GM12878 (cell line): ENCODE data around the gene PTPRD. TPM values are rescaled to one million over a fixed set of nuclear protein-coding genes. Genes with fewer than 3 reads are reported as not detected.

ENCODE experiments used
- ATAC-seq: fragments of 200-7000 bp; cut with Tn5 transposase; 3 replicates; pipeline ENCODE4 v1.9.1; 2020; ENCODE audit warnings: mild to moderate bottlenecking, moderate library complexity
- BruUV-seq: library from RNA; stranded (reverse); fragments of 400-500 nt; replicated peaks from 2 replicates; lab custom pipeline; 2021; lab: Mats Ljungman, UMichigan
- CTCF ChIA-PET: fragments of 300-600 bp; sonication (Branson Sonifier 250); formaldehyde crosslinking; extraction: SDS; loops from one replicate; lab custom pipeline; 2021; ENCODE audit warnings: inconsistent platforms; lab: Yijun Ruan, JAX
- POLR2A ChIA-PET: fragments of 350-600 bp; formaldehyde crosslinking; extraction: SDS; loops from one replicate; lab custom pipeline; 2021; ENCODE audit warnings: inconsistent platforms; lab: Charles Lee
- RAD21 ChIA-PET: fragments of 300-600 bp; sonication (Branson Sonifier 250); formaldehyde crosslinking; loops from one replicate; lab custom pipeline; 2023; ENCODE audit warnings: antibody characterized with exemption; ENCODE audit not compliant: unreplicated experiment; lab: Charles Lee
- SMC1A ChIA-PET: fragments of 300-600 bp; sonication (Branson Sonifier 250); formaldehyde crosslinking; loops from one replicate; lab custom pipeline; 2023; ENCODE audit not compliant: unreplicated experiment, uncharacterized antibody; lab: Charles Lee
- DNase-seq: peaks from one replicate; pipeline ENCODE4 v3.0.0-alpha.2; 2011; ENCODE audit warnings: low read depth, low spot score
- FAIRE-seq: peaks from 3 replicates; lab custom pipeline; 2011; peaks lifted over from hg19 to GRCh38; lab: Jason Lieb, UNC
- H2AFZ ChIP-seq: 2 replicates; pipeline ENCODE4 v1.6.0; 2011; ENCODE audit warnings: low read depth, low read length, control low read depth; ENCODE audit not compliant: control insufficient read depth
- H3K27ac ChIP-seq: 2 replicates; pipeline ENCODE4 v1.5.1; 2011; ENCODE audit warnings: control low read depth; ENCODE audit not compliant: control insufficient read depth, insufficient read depth
- H3K27me3 ChIP-seq, 2 experiments: replicated peaks in 1 of 2; 2 replicates each; pipeline versions ENCODE4 v1.6.0 to v1.6.1; 2011; ENCODE audit warnings: low read length in 1 of 2; ENCODE audit not compliant: control insufficient read depth in 2 of 2, insufficient read depth in 2 of 2
- H3K36me3 ChIP-seq, 2 experiments: 2 replicates each; pipeline ENCODE4 v1.5.1; 2011; ENCODE audit warnings: low read length in 1 of 2; ENCODE audit not compliant: control insufficient read depth in 2 of 2, insufficient read depth in 2 of 2
- H3K4me1 ChIP-seq: 2 replicates; pipeline ENCODE4 v1.6.1; 2011; ENCODE audit warnings: mild to moderate bottlenecking, low read length, moderate library complexity, mixed read lengths; ENCODE audit not compliant: control insufficient read depth, insufficient read depth
- H3K4me2 ChIP-seq: 2 replicates; pipeline ENCODE4 v1.6.0; 2011; ENCODE audit warnings: control low read depth; ENCODE audit not compliant: control insufficient read depth, insufficient read depth
- H3K4me3 ChIP-seq: fragments of 200-600 bp; sonication (generic); 2 replicates; pipeline ENCODE4 v1.5.1; 2016
- H3K79me2 ChIP-seq: 2 replicates; pipeline ENCODE4 v1.6.0; 2011; ENCODE audit warnings: low read length; ENCODE audit not compliant: control insufficient read depth, insufficient read depth
- H3K9ac ChIP-seq: 2 replicates; pipeline ENCODE4 v1.8.0; 2011; ENCODE audit warnings: low read length, control low read depth, mixed read lengths; ENCODE audit not compliant: control insufficient read depth, insufficient read depth
- H3K9me3 ChIP-seq: replicated peaks from 3 replicates; pipeline ENCODE4 v1.5.1; 2011; ENCODE audit warnings: mild to moderate bottlenecking, low read length; ENCODE audit not compliant: control insufficient read depth, insufficient read depth
- H4K20me1 ChIP-seq: 2 replicates; pipeline ENCODE4 v1.6.0; 2011; ENCODE audit not compliant: control insufficient read depth, insufficient read depth
- BCL3 ChIP-seq: IDR thresholded peaks from 2 replicates; pipeline ENCODE4 v1.6.1; 2011; ENCODE audit warnings: borderline replicate concordance, low read depth, mild to moderate bottlenecking, moderate library complexity, low read length; ENCODE audit not compliant: insufficient read depth, poor library complexity, severe bottlenecking
- BCLAF1 ChIP-seq: fragments of 450-650 bp; IDR thresholded peaks from 2 replicates; pipeline ENCODE4 v1.6.1; 2017; ENCODE audit warnings: antibody characterized with exemption, mild to moderate bottlenecking, moderate library complexity
- CHD2 ChIP-seq: IDR thresholded peaks from 2 replicates; pipeline ENCODE4 v1.6.1; 2011; ENCODE audit warnings: low read depth, low read length, improper control_type of control experiment, borderline replicate concordance
- CHD4 ChIP-seq: fragments of 200-600 bp; sonication (generic); IDR thresholded peaks from 2 replicates; pipeline ENCODE4 v1.6.1; 2016; ENCODE audit warnings: mild to moderate bottlenecking
- CREB1 ChIP-seq: IDR thresholded peaks from 2 replicates; pipeline ENCODE4 v1.6.1; 2012; ENCODE audit warnings: low read depth, mild to moderate bottlenecking, inconsistent platforms
- CREM ChIP-seq: IDR thresholded peaks from 2 replicates; pipeline ENCODE4 v1.6.1; 2014; ENCODE audit warnings: antibody characterized with exemption, low read depth
- IRF5 ChIP-seq: fragments of 450-650 bp; IDR thresholded peaks from 2 replicates; pipeline ENCODE4 v1.6.1; 2017; ENCODE audit warnings: borderline replicate concordance
- MAX ChIP-seq: IDR thresholded peaks from 2 replicates; pipeline ENCODE4 v1.6.1; 2012; ENCODE audit warnings: low read depth, low read length, improper control_type of control experiment
- NBN ChIP-seq: fragments of 450-650 bp; IDR thresholded peaks from 2 replicates; pipeline ENCODE4 v1.6.1; 2016
- NFXL1 ChIP-seq: fragments of 450-650 bp; IDR thresholded peaks from 2 replicates; pipeline ENCODE4 v1.6.1; 2017; ENCODE audit warnings: antibody characterized with exemption, mild to moderate bottlenecking, borderline replicate concordance
- NKRF ChIP-seq: fragments of 450-650 bp; conservative IDR thresholded peaks from 2 replicates; pipeline ENCODE4 v1.6.1; 2017; ENCODE audit warnings: mild to moderate bottlenecking, moderate library complexity
- SMAD5 ChIP-seq: IDR thresholded peaks from 2 replicates; pipeline ENCODE4 v1.6.1; 2016; ENCODE audit warnings: antibody characterized with exemption, low read depth
- SREBF1 ChIP-seq: IDR thresholded peaks from 2 replicates; pipeline ENCODE4 v1.6.1; 2012; ENCODE audit warnings: mild to moderate bottlenecking, low read length
- SRF ChIP-seq, 2 experiments: IDR thresholded peaks; 2 replicates each; pipeline ENCODE4 v1.6.1; 2011; ENCODE audit warnings: low read depth in 2 of 2, low read length in 2 of 2, mild to moderate bottlenecking in 1 of 2, moderate library complexity in 1 of 2
- SUPT20H ChIP-seq: IDR thresholded peaks from 2 replicates; pipeline ENCODE4 v1.6.1; 2011; ENCODE audit warnings: low read depth, mild to moderate bottlenecking, low read length, moderate library complexity, borderline replicate concordance; ENCODE audit not compliant: control insufficient read depth
- WGBS: methylation state at CpG from one replicate; pipeline ENCODE4 v1.1.6; 2016; ENCODE audit warnings: low lambda C conversion rate; ENCODE audit not compliant: insufficient replicate concordance, insufficient coverage; ENCODE audit errors: missing lambda C conversion rate; 5-methylcytosine and 5-hydroxymethylcytosine counted together
- in situ Hi-C: fragments of 300-500 bp; cut with MboI; formaldehyde crosslinking; loops from 9 replicates; pipeline ENCODE4 v1.14.3; 2018; ENCODE audit warnings: mixed read lengths
- intact Hi-C: fragments of 100-400 bp; cut with micrococcal nuclease; formaldehyde crosslinking; loops from one replicate; pipeline ENCODE4 v1.14.2; 2022; ENCODE audit not compliant: unreplicated experiment
- polyA plus RNA-seq, 11 experiments: library from polyadenylated mRNA; depleted of rRNA in 4 of 11; unstranded in 6 of 11; stranded (reverse) in 5 of 11; fragments of >200 nt; fragmentation: Nextera tagmentation in 4 of 11; fragmentation: Illumina TruSeq in 1 of 11; extraction: Ambion mirVana in 4 of 11; extraction: Trizol in 1 of 11; gene quantifications; 1 replicate in 1 of 11; 2 replicates in 10 of 11; pipeline versions ENCODE4 v1.2.1 to v1.2.3, GENCODE V29; 2011 to 2016; ENCODE audit warnings: inconsistent platforms in 2 of 11, missing spikeins in 2 of 11, low read depth in 1 of 11
- total RNA-seq, 4 experiments: library from RNA; depleted of rRNA in 3 of 4; stranded (reverse); fragments of >200 nt in 3 of 4; fragmentation: Illumina TruSeq in 1 of 4; extraction: Trizol in 1 of 4; gene quantifications; 2 replicates each; pipeline versions ENCODE4 v1.2.1 to v1.2.3, GENCODE V29; 2013 to 2021

Gene PTPRD
- total and polyA plus RNA-seq, 10 of the 15 experiments (the other 5 are each of a cell fraction or from before 2014, with no cell fraction given) = under 0.01 to 0.05 (median 0.01) TPM; not detected in 7

GRCh38 chr9:10447036-10447435 is 165.8 kb downstream of the PTPRD start:
- RAD21 ChIA-PET = no interaction called here
- in situ Hi-C loops (no loop called here), intact Hi-C loops (no loop called here)
- H3K4me1 ChIP-seq = no peaks in the 10 kb centered on the region
- SMC1A ChIA-PET = no interaction called here
- no peak overlapping the region for H3K4me3 ChIP-seq
- H3K9me3 ChIP-seq = no peaks in the 10 kb centered on the region
- no peaks in the 10 kb centered on the region for H3K79me2 ChIP-seq
- FAIRE-seq = no peak
- POLR2A ChIA-PET = no interaction called here
- 11% methylated on average over 3 of the region's 3 CpGs for WGBS
- no peaks in the 10 kb centered on the region for H3K36me3 ChIP-seq
- TF ChIP-seq CHD4 (no peak), CHD2 (no peak), SRF (IDR thresholded peaks at IDR 0.05; ENCODE audit: low read depth in 2 of 2, low read length in 2 of 2) (no peak), SUPT20H (no peak), SMAD5 (no peak), BCLAF1 (no peak), CREB1 (no peak), BCL3 (no peak), MAX (no peak), IRF5 (no peak), NKRF (no peak), NBN (no peak), NFXL1 (no peak), CREM (no peak), SREBF1 (no peak)
- DNase-seq = no peak
- ATAC-seq = no peak
- BruUV-seq = no TSS peak
- CTCF ChIA-PET = no interaction called here
- H3K27ac ChIP-seq = no peak overlapping the region
- H3K27me3 ChIP-seq = no peaks in the 10 kb centered on the region
- H3K9ac ChIP-seq = no peak overlapping the region
- H2AFZ ChIP-seq = no peak overlapping the region
- H4K20me1 ChIP-seq = no peaks in the 10 kb centered on the region
- no peak overlapping the region for H3K4me2 ChIP-seq
